ENCODE data around the gene NMS. TPM values are rescaled to one million over a fixed set of nuclear protein-coding genes. Genes with fewer than 3 reads are reported as not detected.

Gene NMS
- total and polyA plus RNA-seq, 10 of the 15 experiments (the other 5 are each of a cell fraction or from before 2014, with no cell fraction given), result not detected

DNA sequence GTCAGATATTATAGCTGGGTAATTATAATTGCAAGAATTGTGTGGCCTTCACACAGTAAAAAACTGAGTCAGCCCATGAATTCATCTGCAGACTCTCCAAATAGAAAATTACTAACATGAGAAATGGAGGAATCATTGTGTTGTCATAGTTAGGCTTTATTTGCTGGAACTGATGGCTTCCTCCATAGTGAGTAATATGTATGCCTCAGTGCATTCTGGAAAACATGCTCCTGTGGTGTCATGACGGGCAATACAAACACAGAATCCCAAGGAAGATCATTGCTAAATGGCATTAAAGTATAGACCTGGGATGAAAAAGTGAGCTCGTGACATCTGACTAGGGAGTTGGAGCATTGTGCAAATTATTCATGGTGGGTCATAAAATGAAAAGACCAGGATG lies 23.6 kb upstream of the NMS start:
- ChIA-PET POLR2A (no interaction called here), SMC1A (ENCODE audit: uncharacterized antibody, unreplicated experiment) (no interaction called here), RAD21 (ENCODE audit: unreplicated experiment) (no interaction called here), CTCF (no interaction called here)
- no peaks in the 10 kb centered on the region for H3K4me1 ChIP-seq (ENCODE audit: control insufficient read depth, insufficient read depth, low read length)
- in situ Hi-C loops (cut with MboI), result no loop called here
- WGBS (ENCODE audit: insufficient coverage, insufficient replicate concordance, low lambda C conversion rate, missing lambda C conversion rate), result 0% methylated on average over 2 of the region's 2 CpGs
- intact Hi-C loops (cut with micrococcal nuclease; ENCODE audit: unreplicated experiment), result no loop called here
- no peaks in the 10 kb centered on the region for H4K20me1 ChIP-seq (ENCODE audit: control insufficient read depth, insufficient read depth)
- H3K4me3 ChIP-seq, result no peak overlapping the region
- H3K36me3 ChIP-seq (ENCODE audit: control insufficient read depth in 2 of 2, insufficient read depth in 2 of 2, low read length in 1 of 2), result no peaks in the 10 kb centered on the region
- no peaks in the 10 kb centered on the region for H3K9me3 ChIP-seq (replicated peaks; ENCODE audit: control insufficient read depth, insufficient read depth, low read length)
- DNase-seq (ENCODE audit: low read depth, low spot score) (no peak), ATAC-seq (no peak), FAIRE-seq (no peak)
- no TSS peak for BruUV-seq (replicated peaks)
- no peaks in the 10 kb centered on the region for H3K27me3 ChIP-seq (replicated peaks in 1 of 2; ENCODE audit: control insufficient read depth in 2 of 2, insufficient read depth in 2 of 2, low read length in 1 of 2)
- no peaks in the 10 kb centered on the region for H3K79me2 ChIP-seq (ENCODE audit: control insufficient read depth, insufficient read depth, low read length)
- H3K4me2 ChIP-seq (ENCODE audit: control insufficient read depth, insufficient read depth), result no peak overlapping the region
- H2AFZ ChIP-seq (ENCODE audit: control insufficient read depth, low read depth, low read length), result no peak overlapping the region
- no peak overlapping the region for H3K27ac ChIP-seq (ENCODE audit: control insufficient read depth, insufficient read depth)
- H3K9ac ChIP-seq (ENCODE audit: control insufficient read depth, insufficient read depth, low read length), result no peak overlapping the region
- TF ChIP-seq ATF7 (IDR thresholded peaks at IDR 0.05; ENCODE audit: low read depth), result no peak
- no peak for TF ChIP-seq REST (IDR thresholded peaks at IDR 0.05; ENCODE audit: low read depth, low read length)
- TF ChIP-seq, protein P1, sequence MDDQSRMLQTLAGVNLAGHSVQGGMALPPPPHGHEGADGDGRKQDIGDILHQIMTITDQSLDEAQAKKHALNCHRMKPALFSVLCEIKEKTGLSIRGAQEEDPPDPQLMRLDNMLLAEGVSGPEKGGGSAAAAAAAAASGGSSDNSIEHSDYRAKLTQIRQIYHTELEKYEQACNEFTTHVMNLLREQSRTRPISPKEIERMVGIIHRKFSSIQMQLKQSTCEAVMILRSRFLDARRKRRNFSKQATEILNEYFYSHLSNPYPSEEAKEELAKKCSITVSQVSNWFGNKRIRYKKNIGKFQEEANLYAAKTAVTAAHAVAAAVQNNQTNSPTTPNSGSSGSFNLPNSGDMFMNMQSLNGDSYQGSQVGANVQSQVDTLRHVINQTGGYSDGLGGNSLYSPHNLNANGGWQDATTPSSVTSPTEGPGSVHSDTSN (IDR thresholded peaks at IDR 0.05; ENCODE audit: insufficient replicate concordance, low read depth, low read length), result no peak
- TF ChIP-seq POU2F2 (IDR thresholded peaks at IDR 0.05; ENCODE audit: borderline replicate concordance, low read depth, low read length), result no peak
- TF ChIP-seq BMI1 (IDR thresholded peaks at IDR 0.05; ENCODE audit: borderline replicate concordance), result no peak
